HFF-Myc (cell line): ENCODE data around the gene DLG2.

ENCODE experiments used
- DNase-seq: peaks from one replicate; pipeline ENCODE4 v3.0.0-alpha.2; 2011; ENCODE audit warnings: low read depth; ENCODE audit errors: extremely low read depth
- H3K4me3 ChIP-seq: replicated peaks from 2 replicates; pipeline ENCODE4 v1.5.1; 2011; ENCODE audit warnings: low read depth, mild to moderate bottlenecking, control low read depth, low read length
- TF ChIP-seq, protein P1 (sequence below): IDR thresholded peaks from 2 replicates; pipeline ENCODE4 v1.5.1; 2012; ENCODE audit warnings: mild to moderate bottlenecking, low read depth, low read length, control low read depth; ENCODE audit errors: missing control alignments

Gene DLG2

DNA sequence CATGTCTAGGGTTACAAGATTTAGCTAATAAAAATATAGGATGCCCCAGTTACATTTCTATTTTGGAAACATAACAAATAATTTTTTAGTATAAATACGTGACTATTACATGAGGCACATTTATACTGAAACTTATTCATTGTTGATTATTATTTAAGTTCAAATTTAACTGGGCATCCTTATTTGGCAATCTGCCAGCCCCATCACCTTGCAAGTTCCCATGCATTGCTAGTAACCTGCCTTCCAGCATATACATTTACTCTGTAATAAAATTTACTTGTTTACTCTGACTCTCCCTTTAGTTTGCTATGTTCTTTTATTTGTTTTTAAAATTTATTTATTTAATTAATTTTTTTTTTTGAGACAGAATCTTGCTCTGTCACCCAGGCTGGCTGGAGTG is 1686.1 kb downstream of the DLG2 start:
- TF ChIP-seq, protein P1, sequence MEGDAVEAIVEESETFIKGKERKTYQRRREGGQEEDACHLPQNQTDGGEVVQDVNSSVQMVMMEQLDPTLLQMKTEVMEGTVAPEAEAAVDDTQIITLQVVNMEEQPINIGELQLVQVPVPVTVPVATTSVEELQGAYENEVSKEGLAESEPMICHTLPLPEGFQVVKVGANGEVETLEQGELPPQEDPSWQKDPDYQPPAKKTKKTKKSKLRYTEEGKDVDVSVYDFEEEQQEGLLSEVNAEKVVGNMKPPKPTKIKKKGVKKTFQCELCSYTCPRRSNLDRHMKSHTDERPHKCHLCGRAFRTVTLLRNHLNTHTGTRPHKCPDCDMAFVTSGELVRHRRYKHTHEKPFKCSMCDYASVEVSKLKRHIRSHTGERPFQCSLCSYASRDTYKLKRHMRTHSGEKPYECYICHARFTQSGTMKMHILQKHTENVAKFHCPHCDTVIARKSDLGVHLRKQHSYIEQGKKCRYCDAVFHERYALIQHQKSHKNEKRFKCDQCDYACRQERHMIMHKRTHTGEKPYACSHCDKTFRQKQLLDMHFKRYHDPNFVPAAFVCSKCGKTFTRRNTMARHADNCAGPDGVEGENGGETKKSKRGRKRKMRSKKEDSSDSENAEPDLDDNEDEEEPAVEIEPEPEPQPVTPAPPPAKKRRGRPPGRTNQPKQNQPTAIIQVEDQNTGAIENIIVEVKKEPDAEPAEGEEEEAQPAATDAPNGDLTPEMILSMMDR: no peak
- no peak for DNase-seq
- H3K4me3 ChIP-seq: no peak overlapping the region

DNA sequence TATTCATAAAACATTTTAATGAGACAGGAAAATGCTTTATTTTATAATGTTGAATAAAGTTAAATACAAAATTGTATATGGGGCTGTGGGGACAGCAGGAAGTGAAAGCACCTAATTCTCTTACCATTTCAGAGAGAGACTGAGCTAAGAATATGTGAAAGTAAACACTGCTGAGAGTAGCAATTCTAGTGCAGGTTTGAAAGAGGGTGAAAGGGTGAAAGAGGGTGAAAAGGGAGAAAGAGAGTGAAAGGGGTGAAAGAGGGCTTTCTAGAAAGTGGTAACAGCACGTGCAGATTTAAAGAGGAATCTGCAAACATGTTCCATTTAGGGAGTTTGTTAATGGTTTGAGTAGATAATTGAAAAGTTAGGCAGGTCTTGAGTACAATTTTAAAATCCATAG is 1689.0 kb downstream of the DLG2 start:
- TF ChIP-seq, protein P1: no peak
- H3K4me3 ChIP-seq: no peak overlapping the region
- DNase-seq: no peak

DNA sequence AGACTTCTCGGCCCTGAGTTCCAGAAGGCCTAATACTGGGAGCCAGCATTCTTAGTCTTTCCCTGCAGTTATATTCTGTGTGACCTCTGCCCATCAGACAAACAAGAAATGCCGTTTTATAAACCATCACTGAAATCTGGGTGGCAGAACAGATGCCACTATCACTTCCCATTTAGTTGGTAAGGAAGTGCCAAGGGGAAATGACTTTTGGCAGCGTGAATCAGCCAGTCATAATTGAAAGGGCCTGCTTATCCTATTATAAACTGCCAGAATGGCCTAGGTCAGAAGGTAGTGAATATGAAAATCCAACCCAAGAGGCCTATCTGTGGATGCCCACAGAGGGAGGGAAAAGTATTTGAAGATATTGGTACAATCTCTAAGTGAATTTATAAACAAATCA is 1694.1 kb downstream of the DLG2 start:
- H3K4me3 ChIP-seq: no peak overlapping the region
- no peak for DNase-seq
- TF ChIP-seq, protein P1: no peak

DNA sequence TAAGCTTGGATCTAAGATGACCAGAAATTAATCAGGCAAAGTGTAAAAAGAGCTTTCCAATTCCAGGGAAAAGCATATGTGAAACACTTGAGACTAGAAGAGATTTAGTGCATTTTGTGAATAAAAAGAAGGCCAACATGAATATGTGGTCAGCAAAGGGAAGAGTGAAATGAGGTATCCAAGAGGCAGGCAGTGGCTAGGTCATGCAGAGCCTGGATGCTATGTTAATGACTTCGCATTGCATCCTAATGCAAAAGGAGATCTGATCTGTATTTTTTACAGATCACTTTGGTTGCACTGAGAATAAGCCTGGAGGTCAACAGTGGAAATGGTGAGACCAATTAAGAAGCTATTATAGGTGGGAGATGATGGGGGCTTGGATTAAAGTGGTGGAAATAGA is 1699.7 kb downstream of the DLG2 start:
- TF ChIP-seq, protein P1: no peak
- no peak for DNase-seq
- no peak overlapping the region for H3K4me3 ChIP-seq

DNA sequence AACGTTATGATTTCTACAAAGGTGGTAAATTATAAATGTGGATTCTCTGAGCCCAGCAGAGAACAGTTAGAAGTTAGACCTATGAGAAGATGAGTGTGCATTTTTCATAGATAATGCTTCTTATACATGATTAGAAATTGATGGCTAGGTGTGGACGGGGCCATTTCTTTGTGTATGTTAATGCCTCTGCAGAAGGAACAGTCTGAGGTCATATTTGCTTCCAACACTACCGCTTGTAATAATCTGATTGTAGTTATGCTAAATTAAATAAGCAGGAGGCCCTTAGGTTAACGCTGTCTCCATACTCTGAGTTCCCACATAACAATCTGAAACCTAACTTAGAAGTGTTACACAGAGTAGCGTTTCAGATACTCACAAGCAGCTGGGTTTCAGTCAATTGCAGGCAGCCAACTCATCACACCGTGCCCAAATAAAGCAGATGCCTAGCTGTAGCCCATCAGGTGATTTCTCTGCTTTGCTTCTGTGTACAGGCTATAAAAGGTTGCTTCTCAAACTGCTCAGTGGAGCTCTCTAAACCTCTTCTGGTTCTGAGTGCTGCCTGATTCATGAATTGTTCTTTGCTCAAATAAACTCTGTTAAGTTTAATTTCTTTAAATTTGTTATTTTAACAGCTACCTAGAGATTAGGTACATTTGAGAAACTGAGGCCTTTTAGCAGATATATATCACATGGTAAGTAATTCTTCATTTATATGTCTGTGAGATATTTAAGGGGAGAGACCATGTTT is 1702.2 kb downstream of the DLG2 start:
- no peak for DNase-seq
- TF ChIP-seq, protein P1: no peak
- H3K4me3 ChIP-seq: no peak overlapping the region

DNA sequence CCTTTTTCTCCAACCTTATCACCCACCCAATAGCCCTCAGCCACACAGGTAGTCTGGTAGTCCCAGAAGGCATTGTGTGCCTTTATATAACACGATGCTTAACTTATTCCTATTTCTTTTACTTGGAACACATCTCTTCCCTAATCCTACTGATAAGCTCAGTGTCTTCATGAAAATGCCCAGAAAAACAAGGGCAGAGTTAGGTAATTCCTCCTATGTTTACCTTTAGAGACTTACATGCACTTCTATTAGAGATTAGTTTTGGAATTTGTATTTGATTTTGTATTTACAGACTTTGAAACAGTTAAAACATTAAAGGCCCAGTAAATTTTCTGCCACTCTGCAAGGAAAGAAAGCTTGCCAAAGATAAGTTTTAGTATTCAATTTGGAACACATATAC is 1703.2 kb downstream of the DLG2 start:
- TF ChIP-seq, protein P1: no peak
- DNase-seq: no peak
- H3K4me3 ChIP-seq: no peak overlapping the region

DNA sequence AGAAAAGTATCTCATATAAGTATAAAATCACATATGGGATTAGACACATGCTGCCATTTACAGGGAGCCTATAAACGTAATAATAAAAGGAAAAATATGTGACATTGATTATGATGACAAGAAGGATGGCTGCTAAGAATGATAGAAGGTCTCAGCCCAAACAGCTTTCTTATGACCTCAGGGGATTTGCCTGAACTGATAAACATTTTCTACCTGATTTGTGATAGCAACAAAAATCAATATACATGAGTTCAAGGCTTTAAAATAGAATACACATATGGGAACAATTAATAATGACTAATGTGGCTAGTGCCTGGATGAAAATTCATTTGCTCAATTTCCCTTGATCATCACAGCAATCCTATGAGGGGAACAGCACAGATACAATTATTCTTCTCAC is 1704.2 kb downstream of the DLG2 start:
- TF ChIP-seq, protein P1: no peak
- DNase-seq: no peak
- no peak overlapping the region for H3K4me3 ChIP-seq
